SK-N-SH (cell line): ENCODE measurements around the gene FASTKD3. TPM values are rescaled to one million over a fixed set of nuclear protein-coding genes. Genes with fewer than 3 reads are reported as not detected.
A peak's percentile ranks its signal among the peaks of the same experiment; 100 is the strongest.

Experiments
- CTCF ChIA-PET: fragments of 300-600, 350-600 bp; formaldehyde crosslinking; extraction: SDS; loops from one replicate; lab custom pipeline; 2021; lab: Yijun Ruan, JAX
- POLR2A ChIA-PET: fragments of 350-600 bp; sonication (Branson Sonifier 250); formaldehyde crosslinking; extraction: SDS; loops from one replicate; lab custom pipeline; 2020; ENCODE audit warnings: antibody characterized with exemption, inconsistent platforms; lab: Yijun Ruan, JAX
- DNase-seq: peaks from one replicate; pipeline ENCODE4 v3.0.0; 2012
- H2AFZ ChIP-seq: fragments of 200-600 bp; sonication (generic); 2 replicates; pipeline ENCODE4 v1.8.1; 2016; ENCODE audit warnings: antibody characterized with exemption, mild to moderate bottlenecking, low read depth
- H3F3A ChIP-seq: fragments of 200-600 bp; sonication (generic); replicated peaks from 2 replicates; pipeline ENCODE3; 2016; ENCODE audit warnings: antibody characterized with exemption, mild to moderate bottlenecking; ENCODE audit not compliant: insufficient read depth
- H3K27ac ChIP-seq, 2 experiments: fragments of 200-500 bp in 1 of 2; fragments of 200-600 bp in 1 of 2; sonication (Bioruptor generic) in 1 of 2; sonication (generic), shearing (Covaris generic) in 1 of 2; 2 replicates each; pipeline versions ENCODE4 v1.5.1 to v1.6.1; 2014 to 2016; ENCODE audit warnings: low read depth in 2 of 2, inconsistent platforms in 1 of 2, low read length in 1 of 2, mild to moderate bottlenecking in 1 of 2, mixed read lengths in 1 of 2
- H3K27me3 ChIP-seq: fragments of 200-600 bp; sonication (generic), shearing (Covaris generic); 2 replicates; pipeline ENCODE4 v1.6.1; 2016; ENCODE audit warnings: mixed run types; ENCODE audit not compliant: insufficient read depth
- H3K36me3 ChIP-seq, 2 experiments: fragments of 200-500 bp in 1 of 2; fragments of 200-600 bp in 1 of 2; sonication (Bioruptor generic) in 1 of 2; sonication (generic) in 1 of 2; replicated peaks in 1 of 2; 2 replicates each; pipeline versions ENCODE3 to v1.5.1; 2014 to 2016; ENCODE audit warnings: low read length in 1 of 2, mild to moderate bottlenecking in 1 of 2; ENCODE audit not compliant: insufficient read depth in 2 of 2, control insufficient read depth in 1 of 2
- H3K4me1 ChIP-seq, 2 experiments: fragments of 200-500 bp in 1 of 2; fragments of 200-600 bp in 1 of 2; sonication (Bioruptor generic) in 1 of 2; sonication (generic), shearing (Covaris generic) in 1 of 2; 2 replicates each; pipeline versions ENCODE4 v1.5.1 to v1.6.1; 2014 to 2016; ENCODE audit warnings: low read depth in 1 of 2, low read length in 1 of 2, mixed run types in 1 of 2; ENCODE audit not compliant: insufficient read depth in 2 of 2, control insufficient read depth in 1 of 2
- H3K4me2 ChIP-seq: fragments of 200-600 bp; sonication (generic), shearing (Covaris generic); 2 replicates; pipeline ENCODE4 v1.6.1; 2017; ENCODE audit warnings: mixed run types
- H3K4me3 ChIP-seq, 2 experiments: fragments of 200-500 bp in 1 of 2; fragments of 200-600 bp in 1 of 2; sonication (Bioruptor generic) in 1 of 2; sonication (generic), shearing (Covaris generic) in 1 of 2; 2 replicates each; pipeline versions ENCODE4 v1.5.1 to v1.8.1; 2014 to 2016; ENCODE audit warnings: low read depth in 2 of 2, inconsistent platforms in 1 of 2, low read length in 1 of 2, mild to moderate bottlenecking in 1 of 2, mixed read lengths in 1 of 2, moderate library complexity in 1 of 2
- H3K79me2 ChIP-seq: fragments of 200-600 bp; sonication (generic); 2 replicates; pipeline ENCODE4 v1.8.1; 2017; ENCODE audit warnings: mild to moderate bottlenecking; ENCODE audit not compliant: insufficient read depth
- H3K9ac ChIP-seq: fragments of 200-600 bp; sonication (generic); 2 replicates; pipeline ENCODE4 v1.6.1; 2017; ENCODE audit warnings: mixed run types
- H3K9me2 ChIP-seq: fragments of 200-600 bp; sonication (generic); 2 replicates; pipeline ENCODE4 v1.6.1; 2017; ENCODE audit warnings: mixed run types
- H3K9me3 ChIP-seq: fragments of 200-600 bp; sonication (generic); 2 replicates; pipeline ENCODE4 v1.6.1; 2017; ENCODE audit warnings: mixed run types, mild to moderate bottlenecking, moderate library complexity
- H4K20me1 ChIP-seq: fragments of 200-600 bp; sonication (generic); 2 replicates; pipeline ENCODE4 v1.6.1; 2017; ENCODE audit warnings: mild to moderate bottlenecking, mixed run types; ENCODE audit not compliant: insufficient read depth
- EP300 ChIP-seq, 2 experiments: IDR thresholded peaks; 2 replicates each; pipeline versions ENCODE4 v1.4.0 to v1.6.1; 2012; ENCODE audit warnings: borderline replicate concordance in 1 of 2, low read depth in 1 of 2, low read length in 1 of 2
- FOSL2 ChIP-seq: IDR thresholded peaks from 2 replicates; pipeline ENCODE4 v1.4.0; 2012; ENCODE audit warnings: low read depth, mild to moderate bottlenecking, moderate library complexity, borderline replicate concordance
- FOXJ3 ChIP-seq: sonication (generic); formaldehyde crosslinking; IDR thresholded peaks from 2 replicates; pipeline ENCODE4 v1.5.1; 2020; ENCODE audit warnings: mild to moderate bottlenecking, missing genetic modification reagents
- FOXM1 ChIP-seq: IDR thresholded peaks from 2 replicates; pipeline ENCODE4 v1.4.0; 2012; ENCODE audit warnings: low read depth, mild to moderate bottlenecking
- GATA2 ChIP-seq: sonication (generic); formaldehyde crosslinking; IDR thresholded peaks from 2 replicates; pipeline ENCODE4 v1.5.0; 2020; ENCODE audit warnings: mild to moderate bottlenecking, missing genetic modification reagents
- JUND ChIP-seq: IDR thresholded peaks from 2 replicates; pipeline ENCODE4 v1.4.0; 2012
- MEF2A ChIP-seq: IDR thresholded peaks from 2 replicates; pipeline ENCODE4 v1.4.0; 2012; ENCODE audit warnings: low read depth, borderline replicate concordance
- MXI1 ChIP-seq: IDR thresholded peaks from 2 replicates; pipeline ENCODE4 v1.6.1; 2012; ENCODE audit warnings: mild to moderate bottlenecking, low read depth, low read length, improper control_type of control experiment
- NFIC ChIP-seq: IDR thresholded peaks from 2 replicates; pipeline ENCODE4 v1.4.0; 2012; ENCODE audit warnings: borderline replicate concordance
- PBX3 ChIP-seq: IDR thresholded peaks from 2 replicates; pipeline ENCODE4; 2012
- POLR2AphosphoS5 ChIP-seq: IDR thresholded peaks from 2 replicates; pipeline ENCODE4 v1.6.1; 2012; ENCODE audit warnings: low read depth, low read length
- RAD21 ChIP-seq: IDR thresholded peaks from 2 replicates; pipeline ENCODE4 v1.6.1; 2012; ENCODE audit warnings: mild to moderate bottlenecking, low read length
- RCOR1 ChIP-seq: fragments of 150-350 bp; IDR thresholded peaks from 2 replicates; pipeline ENCODE4 v1.6.1; 2017; ENCODE audit warnings: antibody characterized with exemption, low read length
- RXRA ChIP-seq: IDR thresholded peaks from 2 replicates; pipeline ENCODE4 v1.4.0; 2012; ENCODE audit warnings: low read depth, mild to moderate bottlenecking, borderline replicate concordance
- SIN3A ChIP-seq: IDR thresholded peaks from 2 replicates; pipeline ENCODE4 v1.6.1; 2012; ENCODE audit warnings: low read depth, mild to moderate bottlenecking, low read length, moderate library complexity, borderline replicate concordance
- SMC3 ChIP-seq: IDR thresholded peaks from 2 replicates; pipeline ENCODE4 v1.6.1; 2012; ENCODE audit warnings: low read depth, low read length, improper control_type of control experiment
- TEAD4 ChIP-seq: IDR thresholded peaks from 2 replicates; pipeline ENCODE4 v1.4.0; 2012; ENCODE audit warnings: mild to moderate bottlenecking, borderline replicate concordance; ENCODE audit not compliant: insufficient read depth
- WGBS: methylation state at CpG from one replicate; pipeline ENCODE4 v1.1.6; 2017; ENCODE audit warnings: low lambda C conversion rate; 5-methylcytosine and 5-hydroxymethylcytosine counted together
- polyA plus RNA-seq, 3 experiments: library from polyadenylated mRNA; depleted of rRNA; stranded (reverse); fragments of >200 nt; gene quantifications; 2 replicates each; pipeline ENCODE4 v1.2.3, GENCODE V29; 2012
- TF ChIP-seq, protein P1 (sequence below): fragments of 200-600 bp; sonication (generic); IDR thresholded peaks from 2 replicates; pipeline ENCODE4 v1.6.1; 2017; ENCODE audit warnings: antibody characterized with exemption, mild to moderate bottlenecking, moderate library complexity

Gene FASTKD3
- polyA plus RNA-seq, 1 of the 3 experiments (the other 2 are of a cell fraction): 5.4 TPM

DNA sequence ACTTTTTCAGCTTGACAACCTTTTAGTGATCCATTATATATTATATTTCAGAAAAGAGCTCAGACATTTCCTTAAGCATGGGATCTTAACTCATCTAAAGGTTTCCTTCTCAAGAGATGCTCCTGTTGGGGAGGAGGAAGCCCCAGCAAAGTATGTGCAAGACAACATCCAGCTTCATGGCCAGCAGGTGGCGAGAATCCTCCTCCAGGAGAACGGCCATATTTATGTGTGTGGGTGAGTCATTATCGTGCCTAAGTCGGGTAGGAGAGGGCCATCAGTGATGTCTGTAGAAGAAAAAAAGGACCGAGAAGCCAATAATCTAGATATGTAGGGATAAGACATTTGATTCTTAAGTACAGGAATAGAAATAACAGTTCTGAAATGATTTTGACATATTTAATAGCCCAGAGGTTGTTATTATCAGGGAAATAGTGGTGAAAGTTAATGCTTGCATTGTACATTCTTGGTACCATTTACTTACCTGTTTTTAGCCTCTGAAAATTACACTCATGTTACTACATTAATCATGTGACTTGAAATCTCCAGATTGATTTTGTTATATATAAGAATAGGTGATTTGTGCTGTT, 28.3 kb upstream of the FASTKD3 start (continued):
- no peak for TF ChIP-seq EP300 (IDR thresholded peaks at IDR 0.05; ENCODE audit: borderline replicate concordance in 1 of 2, low read depth in 1 of 2, low read length in 1 of 2)
- peak; percentile 29; the same call in 1 of the 2 replicates for TF ChIP-seq FOSL2
- TF ChIP-seq SIN3A: no peak
- TF ChIP-seq PBX3: no peak
- TF ChIP-seq RAD21: peak; percentile 25

DNA sequence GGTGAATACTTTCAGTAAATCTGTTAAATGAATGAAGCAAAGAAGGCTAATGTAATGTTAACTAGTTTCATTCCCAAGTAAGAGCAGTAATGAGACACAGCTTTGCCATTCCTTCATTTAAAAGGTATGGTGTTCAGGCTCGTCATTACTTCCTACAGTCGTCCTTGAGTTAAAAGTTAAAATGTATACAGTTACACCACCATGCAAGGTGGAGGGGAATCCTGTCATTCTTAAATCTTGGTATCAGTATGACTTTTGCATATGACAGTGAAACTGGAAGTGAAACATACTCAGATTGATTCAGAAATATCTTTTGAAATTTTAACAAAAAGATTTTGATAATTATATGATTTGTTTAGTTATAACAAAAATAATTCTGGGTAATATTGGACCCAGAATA, 26.0 kb upstream of the FASTKD3 start:
- TF ChIP-seq MEF2A: no peak
- Histone ChIP-seq H3K9me3 (no peaks in the 10 kb centered on the region), H3F3A (peaks cover 3% of the 10 kb centered on the region), H3K4me1 (no peaks in the 10 kb centered on the region), H3K4me2 (no peak overlapping the region), H3K79me2 (no peaks in the 10 kb centered on the region), H3K27me3 (no peaks in the 10 kb centered on the region), H2AFZ (no peak overlapping the region), H3K27ac (no peak overlapping the region), H3K4me3 (no peak overlapping the region), H3K36me3 (peaks cover 72 to 97% of the 10 kb centered on the region in 2 experiments), H3K9ac (no peak overlapping the region), H4K20me1 (no peaks in the 10 kb centered on the region), H3K9me2 (no peaks in the 10 kb centered on the region)
- ChIA-PET CTCF (no interaction called here), POLR2A (no interaction called here)
- DNase-seq: no peak
- 78% methylated on average over 2 of the region's 2 CpGs for WGBS

DNA sequence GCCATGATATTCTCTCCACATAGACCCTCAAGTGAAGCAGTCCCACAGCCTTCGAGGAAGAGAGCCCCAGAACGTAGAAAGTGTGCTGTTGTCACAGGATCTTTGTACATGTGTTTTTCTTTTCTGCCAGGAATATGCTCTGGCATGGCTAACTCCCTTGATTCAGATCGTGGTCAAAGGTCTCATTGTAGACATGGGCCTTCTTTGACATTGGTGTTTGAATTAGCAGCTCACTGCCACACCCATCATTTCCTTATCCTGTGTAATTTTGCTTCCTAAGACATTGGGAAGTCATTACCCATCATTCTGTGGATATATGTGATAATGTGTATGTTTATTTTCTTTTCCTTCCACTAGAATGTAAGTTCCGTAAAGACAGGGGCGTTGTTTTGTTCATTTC, 25.6 kb upstream of the FASTKD3 start:
- H3K79me2 ChIP-seq: no peaks in the 10 kb centered on the region
- no peaks in the 10 kb centered on the region for H3K4me1 ChIP-seq
- no peak overlapping the region for H3K4me2 ChIP-seq
- H3F3A ChIP-seq: peaks cover 3% of the 10 kb centered on the region
- H3K9ac ChIP-seq: no peak overlapping the region
- no peaks in the 10 kb centered on the region for H3K9me2 ChIP-seq
- peaks cover 74 to 97% of the 10 kb centered on the region in 2 experiments for H3K36me3 ChIP-seq
- no peak overlapping the region for H3K4me3 ChIP-seq
- POLR2A ChIA-PET: no interaction called here
- H4K20me1 ChIP-seq: no peaks in the 10 kb centered on the region
- WGBS: 95% methylated on average over 5 of the region's 5 CpGs
- no peak for TF ChIP-seq RCOR1
- TF ChIP-seq RXRA: no peak
- TF ChIP-seq FOXM1: no peak
- no peak for TF ChIP-seq MXI1
- no peak for TF ChIP-seq GATA2
- TF ChIP-seq, protein P1, sequence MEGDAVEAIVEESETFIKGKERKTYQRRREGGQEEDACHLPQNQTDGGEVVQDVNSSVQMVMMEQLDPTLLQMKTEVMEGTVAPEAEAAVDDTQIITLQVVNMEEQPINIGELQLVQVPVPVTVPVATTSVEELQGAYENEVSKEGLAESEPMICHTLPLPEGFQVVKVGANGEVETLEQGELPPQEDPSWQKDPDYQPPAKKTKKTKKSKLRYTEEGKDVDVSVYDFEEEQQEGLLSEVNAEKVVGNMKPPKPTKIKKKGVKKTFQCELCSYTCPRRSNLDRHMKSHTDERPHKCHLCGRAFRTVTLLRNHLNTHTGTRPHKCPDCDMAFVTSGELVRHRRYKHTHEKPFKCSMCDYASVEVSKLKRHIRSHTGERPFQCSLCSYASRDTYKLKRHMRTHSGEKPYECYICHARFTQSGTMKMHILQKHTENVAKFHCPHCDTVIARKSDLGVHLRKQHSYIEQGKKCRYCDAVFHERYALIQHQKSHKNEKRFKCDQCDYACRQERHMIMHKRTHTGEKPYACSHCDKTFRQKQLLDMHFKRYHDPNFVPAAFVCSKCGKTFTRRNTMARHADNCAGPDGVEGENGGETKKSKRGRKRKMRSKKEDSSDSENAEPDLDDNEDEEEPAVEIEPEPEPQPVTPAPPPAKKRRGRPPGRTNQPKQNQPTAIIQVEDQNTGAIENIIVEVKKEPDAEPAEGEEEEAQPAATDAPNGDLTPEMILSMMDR: no peak
- TF ChIP-seq SMC3: no peak
- TF ChIP-seq FOXJ3 (CRISPR knock-in tag): no peak
- TF ChIP-seq TEAD4: no peak
- no peak for TF ChIP-seq POLR2AphosphoS5
- TF ChIP-seq NFIC: no peak
- no peak for TF ChIP-seq JUND
- TF ChIP-seq, all 33 proteins: peak for 0
- H3K27ac ChIP-seq: no peak overlapping the region
- DNase-seq: no peak
- H3K9me3 ChIP-seq: no peaks in the 10 kb centered on the region
- no peak overlapping the region for H2AFZ ChIP-seq
- no peaks in the 10 kb centered on the region for H3K27me3 ChIP-seq
- CTCF ChIA-PET: no interaction called here
